ENCODE data around the gene CEMP1.

The CEMP1 gene

DNA sequence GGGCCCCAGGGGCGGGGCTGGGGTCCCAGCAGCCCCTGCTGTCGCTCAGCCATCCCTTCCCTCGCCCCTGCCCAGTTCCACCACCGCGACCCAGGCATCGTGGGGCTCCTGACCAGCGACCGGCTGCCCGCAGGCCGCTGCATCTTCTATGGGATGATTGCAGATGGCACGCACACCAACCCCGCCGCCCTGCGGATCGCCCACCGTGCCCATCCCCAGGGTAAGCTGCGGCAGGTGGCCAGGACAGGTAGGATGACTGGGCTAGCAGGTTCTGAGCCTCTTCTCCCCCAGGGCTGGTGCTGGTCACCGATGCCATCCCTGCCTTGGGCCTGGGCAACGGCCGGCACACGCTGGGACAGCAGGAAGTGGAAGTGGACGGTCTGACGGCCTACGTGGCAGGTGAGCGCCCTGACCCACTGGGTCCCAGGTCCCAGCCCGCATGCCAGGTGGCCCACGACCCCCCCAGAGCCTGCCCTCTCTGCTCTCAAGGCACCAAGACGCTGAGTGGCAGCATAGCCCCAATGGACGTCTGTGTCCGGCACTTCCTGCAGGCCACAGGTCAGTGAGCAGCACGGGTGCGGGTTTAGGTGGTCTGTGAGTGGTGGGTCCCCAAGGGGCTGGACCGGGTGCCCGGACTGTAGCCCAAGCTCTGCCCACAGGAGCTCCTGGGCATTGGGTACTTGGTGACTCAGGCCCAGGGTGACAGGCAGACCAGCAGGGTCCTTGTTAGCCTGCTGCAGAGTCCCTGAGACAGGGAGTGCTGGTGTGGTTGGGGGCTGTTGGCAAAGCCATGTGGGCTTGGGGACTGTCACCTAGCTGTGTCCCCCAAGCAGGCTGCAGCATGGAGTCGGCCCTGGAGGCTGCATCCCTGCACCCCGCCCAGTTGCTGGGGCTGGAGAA is 2.8 kb downstream of the CEMP1 start:
- TF ChIP-seq TAF1 (IDR thresholded peaks at IDR 0.05; ENCODE audit: borderline replicate concordance, insufficient read depth, low read length) (no peak), POLR2AphosphoS5 (IDR thresholded peaks at IDR 0.05; ENCODE audit: low read depth, low read length) (no peak), SIN3A (IDR thresholded peaks at IDR 0.05; ENCODE audit: borderline replicate concordance, insufficient read depth, low read length) (no peak), FOXP2 (optimal IDR thresholded peaks at IDR 0.05; ENCODE audit: borderline replicate concordance, extremely low read depth, extremely low read length, insufficient read depth) (no peak)
- TF ChIP-seq, protein P1, sequence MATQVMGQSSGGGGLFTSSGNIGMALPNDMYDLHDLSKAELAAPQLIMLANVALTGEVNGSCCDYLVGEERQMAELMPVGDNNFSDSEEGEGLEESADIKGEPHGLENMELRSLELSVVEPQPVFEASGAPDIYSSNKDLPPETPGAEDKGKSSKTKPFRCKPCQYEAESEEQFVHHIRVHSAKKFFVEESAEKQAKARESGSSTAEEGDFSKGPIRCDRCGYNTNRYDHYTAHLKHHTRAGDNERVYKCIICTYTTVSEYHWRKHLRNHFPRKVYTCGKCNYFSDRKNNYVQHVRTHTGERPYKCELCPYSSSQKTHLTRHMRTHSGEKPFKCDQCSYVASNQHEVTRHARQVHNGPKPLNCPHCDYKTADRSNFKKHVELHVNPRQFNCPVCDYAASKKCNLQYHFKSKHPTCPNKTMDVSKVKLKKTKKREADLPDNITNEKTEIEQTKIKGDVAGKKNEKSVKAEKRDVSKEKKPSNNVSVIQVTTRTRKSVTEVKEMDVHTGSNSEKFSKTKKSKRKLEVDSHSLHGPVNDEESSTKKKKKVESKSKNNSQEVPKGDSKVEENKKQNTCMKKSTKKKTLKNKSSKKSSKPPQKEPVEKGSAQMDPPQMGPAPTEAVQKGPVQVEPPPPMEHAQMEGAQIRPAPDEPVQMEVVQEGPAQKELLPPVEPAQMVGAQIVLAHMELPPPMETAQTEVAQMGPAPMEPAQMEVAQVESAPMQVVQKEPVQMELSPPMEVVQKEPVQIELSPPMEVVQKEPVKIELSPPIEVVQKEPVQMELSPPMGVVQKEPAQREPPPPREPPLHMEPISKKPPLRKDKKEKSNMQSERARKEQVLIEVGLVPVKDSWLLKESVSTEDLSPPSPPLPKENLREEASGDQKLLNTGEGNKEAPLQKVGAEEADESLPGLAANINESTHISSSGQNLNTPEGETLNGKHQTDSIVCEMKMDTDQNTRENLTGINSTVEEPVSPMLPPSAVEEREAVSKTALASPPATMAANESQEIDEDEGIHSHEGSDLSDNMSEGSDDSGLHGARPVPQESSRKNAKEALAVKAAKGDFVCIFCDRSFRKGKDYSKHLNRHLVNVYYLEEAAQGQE (IDR thresholded peaks at IDR 0.05; ENCODE audit: insufficient read depth in 1 of 2, low read depth in 2 of 2, low read length in 2 of 2), result no peak

DNA sequence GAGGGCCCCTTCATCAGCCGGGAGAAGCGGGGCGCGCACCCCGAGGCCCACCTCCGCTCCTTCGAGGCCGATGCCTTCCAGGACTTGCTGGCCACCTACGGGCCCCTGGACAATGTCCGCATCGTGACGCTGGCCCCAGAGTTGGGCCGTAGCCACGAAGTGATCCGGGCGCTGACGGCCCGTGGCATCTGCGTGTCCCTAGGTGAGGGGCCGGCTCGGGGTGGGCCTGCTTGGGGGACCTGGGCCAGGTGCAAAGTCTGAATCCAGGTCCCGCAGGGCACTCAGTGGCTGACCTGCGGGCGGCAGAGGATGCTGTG is 3.5 kb downstream of the CEMP1 start:
- TF ChIP-seq, protein P1 (IDR thresholded peaks at IDR 0.05; ENCODE audit: insufficient read depth in 1 of 2, low read depth in 2 of 2, low read length in 2 of 2), result no peak
- TF ChIP-seq FOXP2 (optimal IDR thresholded peaks at IDR 0.05; ENCODE audit: borderline replicate concordance, extremely low read depth, extremely low read length, insufficient read depth) (no peak), POLR2AphosphoS5 (IDR thresholded peaks at IDR 0.05; ENCODE audit: low read depth, low read length) (no peak), TAF1 (IDR thresholded peaks at IDR 0.05; ENCODE audit: borderline replicate concordance, insufficient read depth, low read length) (no peak), SIN3A (IDR thresholded peaks at IDR 0.05; ENCODE audit: borderline replicate concordance, insufficient read depth, low read length) (no peak)

DNA sequence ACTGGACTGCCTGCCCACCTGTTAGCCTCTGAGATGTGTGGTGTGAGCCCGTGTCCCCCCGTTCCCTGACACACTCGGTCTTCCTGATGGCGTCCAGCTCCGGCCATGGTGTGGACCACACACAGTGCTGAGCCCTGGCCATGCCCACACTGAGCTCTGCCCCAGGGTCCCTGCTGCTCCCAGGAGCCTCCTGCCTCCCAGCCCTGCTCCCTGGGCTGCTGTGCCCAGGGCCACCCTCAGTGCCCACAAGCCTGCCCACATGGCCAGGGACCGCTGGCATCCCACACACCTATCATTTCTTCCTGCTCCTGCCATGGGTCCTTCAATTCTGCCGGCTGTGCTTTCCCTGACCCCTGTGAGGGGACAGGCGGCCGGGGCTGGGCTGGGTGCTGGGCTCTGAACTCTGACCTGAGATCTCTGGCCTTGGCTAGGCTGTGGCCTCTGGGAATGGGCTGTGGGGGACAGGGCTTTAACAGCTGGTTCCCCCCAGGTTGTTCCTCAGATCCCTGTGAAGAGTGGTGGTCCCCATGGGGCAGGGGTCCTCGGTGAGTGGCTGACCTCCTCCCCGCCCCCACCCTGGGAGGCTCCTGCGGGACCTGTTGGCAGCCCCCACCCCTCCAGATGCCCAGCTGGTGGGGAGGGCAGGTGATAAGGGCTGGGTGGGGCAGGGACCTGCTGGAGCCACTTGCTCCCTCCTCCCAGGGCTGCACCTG is 4.0 kb downstream of the CEMP1 start:
- no peak for TF ChIP-seq POLR2AphosphoS5 (IDR thresholded peaks at IDR 0.05; ENCODE audit: low read depth, low read length)
- TF ChIP-seq, protein P1 (IDR thresholded peaks at IDR 0.05; ENCODE audit: insufficient read depth in 1 of 2, low read depth in 2 of 2, low read length in 2 of 2), result no peak
- no peak for TF ChIP-seq SIN3A (IDR thresholded peaks at IDR 0.05; ENCODE audit: borderline replicate concordance, insufficient read depth, low read length)
- no peak for TF ChIP-seq FOXP2 (optimal IDR thresholded peaks at IDR 0.05; ENCODE audit: borderline replicate concordance, extremely low read depth, extremely low read length, insufficient read depth)

DNA sequence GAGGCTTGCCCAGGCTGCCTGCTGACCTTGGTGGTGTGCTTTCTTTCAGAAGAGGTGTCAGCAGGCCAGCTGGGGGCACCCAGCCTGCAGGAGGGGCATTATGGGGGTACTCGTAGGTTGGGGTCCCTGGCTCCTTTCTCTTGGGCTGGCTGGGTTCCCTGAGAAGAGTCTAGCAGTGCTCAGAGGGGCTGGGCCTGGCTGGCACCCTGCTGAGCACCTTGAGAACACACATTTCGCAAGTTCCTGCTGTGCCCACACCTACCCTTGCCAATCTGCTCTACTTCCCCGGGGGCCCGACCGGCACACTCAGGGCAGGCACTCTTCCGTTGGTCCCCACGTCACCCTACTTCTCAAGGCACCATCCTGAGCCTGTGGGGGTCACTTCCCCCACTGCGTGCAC is 5.1 kb downstream of the CEMP1 start:
- TF ChIP-seq POLR2AphosphoS5 (IDR thresholded peaks at IDR 0.05; ENCODE audit: low read depth, low read length) (no peak), TAF1 (IDR thresholded peaks at IDR 0.05; ENCODE audit: borderline replicate concordance, insufficient read depth, low read length) (no peak), SIN3A (IDR thresholded peaks at IDR 0.05; ENCODE audit: borderline replicate concordance, insufficient read depth, low read length) (no peak), FOXP2 (optimal IDR thresholded peaks at IDR 0.05; ENCODE audit: borderline replicate concordance, extremely low read depth, extremely low read length, insufficient read depth) (no peak)
- TF ChIP-seq, protein P1 (IDR thresholded peaks at IDR 0.05; ENCODE audit: insufficient read depth in 1 of 2, low read depth in 2 of 2, low read length in 2 of 2), result no peak
